Measurements from ENCODE around the gene ZSCAN21. TPM values are rescaled to one million over a fixed set of nuclear protein-coding genes. Genes with fewer than 3 reads are reported as not detected.

Gene ZSCAN21
- total RNA-seq, 2 experiments from 2014 or later = 2.0 to 2.7 TPM

GRCh38 chr7:100034871-100035510 lies 14.6 kb upstream of the ZSCAN21 start:
- TF ChIP-seq, protein P1, sequence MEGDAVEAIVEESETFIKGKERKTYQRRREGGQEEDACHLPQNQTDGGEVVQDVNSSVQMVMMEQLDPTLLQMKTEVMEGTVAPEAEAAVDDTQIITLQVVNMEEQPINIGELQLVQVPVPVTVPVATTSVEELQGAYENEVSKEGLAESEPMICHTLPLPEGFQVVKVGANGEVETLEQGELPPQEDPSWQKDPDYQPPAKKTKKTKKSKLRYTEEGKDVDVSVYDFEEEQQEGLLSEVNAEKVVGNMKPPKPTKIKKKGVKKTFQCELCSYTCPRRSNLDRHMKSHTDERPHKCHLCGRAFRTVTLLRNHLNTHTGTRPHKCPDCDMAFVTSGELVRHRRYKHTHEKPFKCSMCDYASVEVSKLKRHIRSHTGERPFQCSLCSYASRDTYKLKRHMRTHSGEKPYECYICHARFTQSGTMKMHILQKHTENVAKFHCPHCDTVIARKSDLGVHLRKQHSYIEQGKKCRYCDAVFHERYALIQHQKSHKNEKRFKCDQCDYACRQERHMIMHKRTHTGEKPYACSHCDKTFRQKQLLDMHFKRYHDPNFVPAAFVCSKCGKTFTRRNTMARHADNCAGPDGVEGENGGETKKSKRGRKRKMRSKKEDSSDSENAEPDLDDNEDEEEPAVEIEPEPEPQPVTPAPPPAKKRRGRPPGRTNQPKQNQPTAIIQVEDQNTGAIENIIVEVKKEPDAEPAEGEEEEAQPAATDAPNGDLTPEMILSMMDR (IDR thresholded peaks at IDR 0.05) = no peak
- no peaks in the 10 kb centered on the region for H3K9me3 ChIP-seq (ENCODE audit: control insufficient read depth in 1 of 2, insufficient read depth in 1 of 2, low read length in 2 of 2)
- DNase-seq (no peak), ATAC-seq (ENCODE audit: poor library complexity) (no peak)
- peaks cover under 1% of the 10 kb centered on the region for H3K4me1 Mint-ChIP-seq (ENCODE audit: low read depth)
- H3K36me3 Mint-ChIP-seq (ENCODE audit: low read depth) = peaks cover 59% of the 10 kb centered on the region
- peaks cover 53% of the 10 kb centered on the region for H3K36me3 ChIP-seq (ENCODE audit: insufficient read depth, low read length)
- H3K27me3 Mint-ChIP-seq = no peaks in the 10 kb centered on the region
- no peak overlapping the region for H3K27ac ChIP-seq (ENCODE audit: low read depth in 1 of 2, low read length in 2 of 2)
- H3K4me3 ChIP-seq (ENCODE audit: low read length) = no peak overlapping the region
- intact Hi-C loops (cut with DNase I, micrococcal nuclease) = no loop called here
- ChIA-PET POLR2A (no interaction called here), CTCF (no interaction called here)
- H3K27me3 ChIP-seq (ENCODE audit: control insufficient read depth in 1 of 2, insufficient read depth in 2 of 2, low read length in 2 of 2) = no peaks in the 10 kb centered on the region
- H3K4me1 ChIP-seq (ENCODE audit: insufficient read depth, low read length) = no peaks in the 10 kb centered on the region
- no peaks in the 10 kb centered on the region for H3K9me3 Mint-ChIP-seq
- H3K27ac Mint-ChIP-seq = no peak overlapping the region
- no peak overlapping the region for H3K4me3 Mint-ChIP-seq

- Histone ChIP-seq H3K4me1 (ENCODE audit: insufficient read depth, low read length) (peaks cover 5% of the 10 kb centered on the region), H3K4me3 (ENCODE audit: low read length) (no peak overlapping the region), H3K36me3 (ENCODE audit: insufficient read depth, low read length) (peaks cover 44% of the 10 kb centered on the region), H3K27ac (ENCODE audit: low read depth in 1 of 2, low read length in 2 of 2) (no peak overlapping the region), H3K27me3 (ENCODE audit: control insufficient read depth in 1 of 2, insufficient read depth in 2 of 2, low read length in 2 of 2) (no peaks in the 10 kb centered on the region), H3K9me3 (ENCODE audit: control insufficient read depth in 1 of 2, insufficient read depth in 1 of 2, low read length in 2 of 2) (no peaks in the 10 kb centered on the region)
- POLR2A ChIA-PET = no interaction called here
- Mint-ChIP-seq H3K4me3 (no peak overlapping the region), H3K27ac (no peak overlapping the region), H3K36me3 (ENCODE audit: low read depth) (peaks cover 50% of the 10 kb centered on the region), H3K4me1 (ENCODE audit: low read depth) (peaks cover 9% of the 10 kb centered on the region), H3K9me3 (no peaks in the 10 kb centered on the region), H3K27me3 (no peaks in the 10 kb centered on the region)
- ATAC-seq (ENCODE audit: poor library complexity) (no peak), DNase-seq (no peak)
- TF ChIP-seq, protein P1 (IDR thresholded peaks at IDR 0.05) = no peak
- intact Hi-C loops (cut with DNase I, micrococcal nuclease) = no loop called here
- CTCF ChIA-PET = no interaction called here
These were observed 13.7 kb upstream of the ZSCAN21 start for GRCh38 chr7:100035876-100036275.

DNA sequence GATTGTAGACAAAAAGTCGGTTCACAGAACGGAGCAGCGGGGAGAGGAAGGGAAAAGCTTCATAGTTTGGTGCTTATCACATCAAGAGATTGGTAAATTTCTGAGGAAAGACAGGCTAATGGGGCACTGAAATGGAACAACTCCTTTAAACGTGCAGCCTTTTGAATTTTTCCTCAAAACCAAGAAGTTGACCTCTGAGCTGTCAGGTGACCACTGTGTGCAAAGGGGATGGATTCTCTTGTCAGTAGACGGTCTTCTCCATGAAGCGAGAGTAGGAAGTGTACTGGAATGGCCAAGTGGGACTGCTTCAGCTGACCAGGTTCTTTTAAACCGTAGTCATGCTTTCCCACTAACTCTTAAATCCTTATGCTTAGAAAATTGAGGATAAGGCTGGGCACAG lies 11.2 kb upstream of the ZSCAN21 start:
- Mint-ChIP-seq H3K36me3 (ENCODE audit: low read depth) (peaks cover 28% of the 10 kb centered on the region), H3K4me3 (no peak overlapping the region), H3K27ac (no peak overlapping the region), H3K4me1 (ENCODE audit: low read depth) (peaks cover 18% of the 10 kb centered on the region), H3K27me3 (no peaks in the 10 kb centered on the region), H3K9me3 (no peaks in the 10 kb centered on the region)
- Histone ChIP-seq H3K4me1 (ENCODE audit: insufficient read depth, low read length) (peaks cover 5% of the 10 kb centered on the region), H3K9me3 (ENCODE audit: control insufficient read depth in 1 of 2, insufficient read depth in 1 of 2, low read length in 2 of 2) (no peaks in the 10 kb centered on the region), H3K36me3 (ENCODE audit: insufficient read depth, low read length) (peaks cover 28% of the 10 kb centered on the region), H3K4me3 (ENCODE audit: low read length) (no peak overlapping the region), H3K27me3 (ENCODE audit: control insufficient read depth in 1 of 2, insufficient read depth in 2 of 2, low read length in 2 of 2) (no peaks in the 10 kb centered on the region), H3K27ac (ENCODE audit: low read depth in 1 of 2, low read length in 2 of 2) (no peak overlapping the region)
- DNase-seq = no peak
- TF ChIP-seq, protein P1 (IDR thresholded peaks at IDR 0.05) = no peak
- POLR2A ChIA-PET = no interaction called here
- intact Hi-C loops (cut with DNase I, micrococcal nuclease) = no loop called here
- CTCF ChIA-PET = no interaction called here
- no peak for ATAC-seq (ENCODE audit: poor library complexity)

All from CD4-positive, alpha-beta T cell (primary cell).